ENCODE measurements around the gene EPHA3. TPM values are rescaled to one million over a fixed set of nuclear protein-coding genes. Genes with fewer than 3 reads are reported as not detected.

Gene EPHA3
- total and polyA plus RNA-seq, 8 donors = 0.29 to 33.9 (median 0.81) TPM

GRCh38 chr3:89440386-89440785 lies 333.0 kb downstream of the EPHA3 start:
- H3K9me3 ChIP-seq = no peaks in the 10 kb centered on the region
- WGBS, 5 donors = 80 to 92% (median 90%) methylated on average over 4 of the region's 4 CpGs
- H3K4me1 ChIP-seq = no peaks in the 10 kb centered on the region
- intact Hi-C loops (cut with DNase I; ENCODE audit: low total_unique reads) = no loop called here
- DNase-seq = no peak
- H3K27me3 ChIP-seq = no peaks in the 10 kb centered on the region
- H3K36me3 ChIP-seq = no peaks in the 10 kb centered on the region
- no peak overlapping the region for H3K4me3 ChIP-seq
- H3K27ac ChIP-seq = no peak overlapping the region
- no peak for TF ChIP-seq POLR2AphosphoS5 (IDR thresholded peaks at IDR 0.05)
- no peak for TF ChIP-seq EP300 (IDR thresholded peaks at IDR 0.05)
- no peak for TF ChIP-seq CTCF (IDR thresholded peaks at IDR 0.05)
- TF ChIP-seq POLR2A (IDR thresholded peaks at IDR 0.05) = no peak

GRCh38 chr3:89441141-89441540 lies 333.7 kb downstream of the EPHA3 start:
- TF ChIP-seq EP300 (IDR thresholded peaks at IDR 0.05) = no peak
- no peak for TF ChIP-seq CTCF (IDR thresholded peaks at IDR 0.05)
- peak in 1 of 2 donors; percentile 37 for DNase-seq
- Histone ChIP-seq H3K4me1 (no peaks in the 10 kb centered on the region), H3K27ac (no peak overlapping the region), H3K36me3 (no peaks in the 10 kb centered on the region), H3K4me3 (no peak overlapping the region), H3K9me3 (no peaks in the 10 kb centered on the region), H3K27me3 (no peaks in the 10 kb centered on the region)
- intact Hi-C loops (cut with DNase I; ENCODE audit: low total_unique reads) = no loop called here

GRCh38 chr3:89446593-89446992 lies 339.2 kb downstream of the EPHA3 start:
- Histone ChIP-seq H3K9me3 (no peaks in the 10 kb centered on the region), H3K36me3 (no peaks in the 10 kb centered on the region), H3K4me3 (no peak overlapping the region), H3K27me3 (no peaks in the 10 kb centered on the region), H3K27ac (no peak overlapping the region), H3K4me1 (no peaks in the 10 kb centered on the region)
- 81 to 96% (median 92%) methylated on average over 1 of the region's 1 CpG for WGBS, 5 donors
- no peak for DNase-seq
- TF ChIP-seq EP300 (IDR thresholded peaks at IDR 0.05) (no peak), CTCF (IDR thresholded peaks at IDR 0.05) (no peak), POLR2A (IDR thresholded peaks at IDR 0.05) (no peak), POLR2AphosphoS5 (IDR thresholded peaks at IDR 0.05) (no peak)
- intact Hi-C loops (cut with DNase I; ENCODE audit: low total_unique reads) = no loop called here

GRCh38 chr3:89447243-89447642 lies 339.8 kb downstream of the EPHA3 start:
- WGBS, 5 donors = 41 to 97% (median 90%) methylated on average over 1 of the region's 1 CpG
- no peak for DNase-seq
- TF ChIP-seq POLR2AphosphoS5 (IDR thresholded peaks at IDR 0.05) (no peak), EP300 (IDR thresholded peaks at IDR 0.05) (no peak), CTCF (IDR thresholded peaks at IDR 0.05) (no peak), POLR2A (IDR thresholded peaks at IDR 0.05) (no peak)
- Histone ChIP-seq H3K27ac (no peak overlapping the region), H3K4me3 (no peak overlapping the region), H3K36me3 (no peaks in the 10 kb centered on the region), H3K27me3 (no peaks in the 10 kb centered on the region), H3K9me3 (no peaks in the 10 kb centered on the region), H3K4me1 (no peaks in the 10 kb centered on the region)
- intact Hi-C loops (cut with DNase I; ENCODE audit: low total_unique reads) = no loop called here

All from stomach (tissue), 9 donors.